ENCODE data around the gene TAS2R14.

The TAS2R14 gene

DNA sequence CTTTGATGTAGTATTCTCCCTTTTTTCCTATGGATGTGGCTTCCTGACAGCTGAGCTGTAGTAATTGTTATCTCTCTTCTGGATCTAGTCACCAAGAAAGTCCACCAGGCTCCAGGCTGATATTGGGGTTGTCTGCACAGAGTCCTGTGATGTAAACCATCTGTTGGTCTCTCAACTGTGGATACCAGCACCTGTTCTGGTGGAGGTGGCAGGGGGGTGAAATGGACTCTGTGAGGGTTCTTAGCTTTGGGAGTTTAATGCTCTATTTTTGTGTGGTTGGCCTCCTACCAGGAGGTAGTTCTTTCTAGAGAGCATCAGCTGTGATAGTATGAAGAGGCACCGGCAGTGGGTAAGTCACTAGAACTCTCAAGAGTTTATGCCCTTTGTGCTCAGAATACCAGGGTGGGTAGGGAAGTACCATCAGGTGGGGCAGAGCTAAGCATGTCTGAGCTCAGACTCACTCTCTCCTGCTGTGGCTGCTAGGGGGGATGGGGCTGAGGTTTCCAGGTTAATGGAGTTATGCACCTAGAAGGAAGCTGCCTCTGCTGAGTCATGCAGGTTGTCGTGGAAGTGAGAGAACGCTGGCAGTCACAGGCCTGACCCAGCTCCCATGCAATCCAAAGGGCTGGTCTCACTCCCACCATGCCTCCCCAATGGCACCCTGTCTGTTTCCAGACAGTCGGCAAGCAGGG is 3.0 kb upstream of the TAS2R14 start:
- DNase-seq (ENCODE audit: low read depth), result peak; percentile 22
- H3K4me3 ChIP-seq (ENCODE audit: low read depth, low read length), result no peak overlapping the region
- no peak for TF ChIP-seq CTCF (conservative IDR thresholded peaks at IDR 0.05; ENCODE audit: low read depth, low read length)

DNA sequence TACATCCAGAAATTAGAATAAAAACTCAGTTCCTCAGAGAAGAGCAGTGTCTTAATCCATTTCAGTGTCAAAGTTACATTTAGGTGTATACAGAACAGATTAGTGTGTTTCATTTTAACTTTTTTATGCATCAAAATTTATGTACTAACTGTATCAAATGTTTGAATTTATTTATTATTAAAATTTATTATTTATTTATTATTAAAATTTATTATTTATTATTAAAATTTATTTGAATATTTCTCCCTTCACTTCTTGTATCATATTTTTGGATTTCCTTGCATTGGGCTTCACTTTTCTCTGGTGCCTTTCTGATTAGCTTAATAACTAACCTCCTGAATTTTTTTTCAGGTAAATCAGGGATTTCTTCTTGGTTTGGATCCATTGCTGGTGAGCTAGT is 2.3 kb upstream of the TAS2R14 start:
- TF ChIP-seq CTCF (conservative IDR thresholded peaks at IDR 0.05; ENCODE audit: low read depth, low read length), result no peak
- no peak overlapping the region for H3K4me3 ChIP-seq (ENCODE audit: low read depth, low read length)
- no peak for DNase-seq (ENCODE audit: low read depth)

DNA sequence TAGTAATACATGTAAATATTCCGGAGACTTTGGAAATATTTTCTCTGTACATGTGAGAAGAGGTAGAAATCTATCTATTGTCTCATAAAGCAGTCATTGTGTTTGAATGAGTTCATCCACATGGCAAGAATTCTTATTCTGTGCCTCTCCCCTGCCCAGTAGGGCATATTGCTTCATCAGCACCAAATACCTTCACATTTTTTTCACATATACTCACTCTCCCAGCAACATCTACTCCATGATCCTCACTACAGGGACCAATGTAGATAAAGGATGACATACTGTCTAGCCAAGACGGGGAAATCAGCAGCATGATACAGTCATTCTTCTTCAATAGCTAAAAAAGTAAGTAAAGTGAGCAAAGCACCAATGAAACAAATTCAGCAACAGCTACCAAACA is 1.3 kb upstream of the TAS2R14 start:
- TF ChIP-seq CTCF (conservative IDR thresholded peaks at IDR 0.05; ENCODE audit: low read depth, low read length), result no peak
- H3K4me3 ChIP-seq (ENCODE audit: low read depth, low read length), result no peak overlapping the region
- peak; percentile 91 for DNase-seq (ENCODE audit: low read depth)

- DNase-seq (ENCODE audit: low read depth), result no peak
- no peak overlapping the region for H3K4me3 ChIP-seq (ENCODE audit: low read depth, low read length)
- TF ChIP-seq CTCF (conservative IDR thresholded peaks at IDR 0.05; ENCODE audit: low read depth, low read length), result no peak
These were observed 2.6 kb downstream of the TAS2R14 start for GRCh38 chr12:10936506-10936905.

- H3K4me3 ChIP-seq (ENCODE audit: low read depth, low read length), result no peak within 1 kb of the TSS
- no peak for TF ChIP-seq CTCF (conservative IDR thresholded peaks at IDR 0.05; ENCODE audit: low read depth, low read length)
- no peak for DNase-seq (ENCODE audit: low read depth)
These were observed 10.2 kb downstream of the TAS2R14 start, which contains the start of gene PRH2 for GRCh38 chr12:10928746-10929286. TSS of gene PRH2 (plus strand) at chr12:10929236. CDS start at chr12:10929274, 38 bp downstream.

- no peak for TF ChIP-seq CTCF (conservative IDR thresholded peaks at IDR 0.05; ENCODE audit: low read depth, low read length)
- no peak overlapping the region for H3K4me3 ChIP-seq (ENCODE audit: low read depth, low read length)
- no peak for DNase-seq (ENCODE audit: low read depth)
These were observed 12.8 kb downstream of the TAS2R14 start for GRCh38 chr12:10926269-10926668.

DNA sequence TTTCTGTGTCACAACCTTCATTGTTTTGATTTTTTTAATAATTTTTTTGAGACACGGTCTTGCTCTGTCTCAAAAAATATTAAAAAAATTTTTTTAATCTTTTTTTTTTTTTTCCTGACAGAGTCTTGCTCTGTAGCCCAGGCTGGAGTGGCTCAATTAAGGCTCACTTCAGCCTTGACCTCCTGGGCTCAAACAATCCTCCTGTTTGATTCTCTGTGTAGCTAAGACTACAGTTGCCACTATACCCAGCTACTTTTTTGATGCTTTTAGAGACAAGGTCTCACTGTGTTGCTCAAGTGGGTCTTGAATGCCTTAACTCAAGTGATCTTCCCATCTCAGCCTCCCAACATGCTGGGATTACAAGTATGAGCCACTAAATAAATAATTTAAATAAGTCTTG is 19.3 kb downstream of the TAS2R14 start:
- DNase-seq (ENCODE audit: low read depth), result no peak
- TF ChIP-seq CTCF (conservative IDR thresholded peaks at IDR 0.05; ENCODE audit: low read depth, low read length), result no peak
- no peak overlapping the region for H3K4me3 ChIP-seq (ENCODE audit: low read depth, low read length)
